ENCODE measurements around the gene PRICKLE1.

GRCh38 chr12:42609605-42610004 lies 20.1 kb upstream of the PRICKLE1 start:
- TF ChIP-seq CTCF (conservative IDR thresholded peaks at IDR 0.05 in 1 of 2, IDR thresholded peaks at IDR 0.05 in 1 of 2; ENCODE audit: extremely low read depth in 1 of 2, insufficient read depth in 1 of 2, low read depth in 1 of 2, low read length in 2 of 2) (no peak), EZH2 (IDR thresholded peaks at IDR 0.05; ENCODE audit: borderline replicate concordance, low read length) (no peak)
